Bronchial epithelial cell (primary cell): Measurements from ENCODE around the gene SETD3. TPM values are rescaled to one million over a fixed set of nuclear protein-coding genes. Genes with fewer than 3 reads are reported as not detected.

Experiments used
- DNase-seq: peaks from one replicate; pipeline ENCODE4 v3.0.0-alpha.2; 2010; ENCODE audit warnings: low read depth
- FAIRE-seq: peaks from 2 replicates; lab custom pipeline; 2011; peaks lifted over from hg19 to GRCh38; lab: Jason Lieb, UNC
- H3K27me3 ChIP-seq: 2 replicates; pipeline ENCODE4 v1.5.1; 2011; ENCODE audit warnings: low read length; ENCODE audit not compliant: control insufficient read depth, insufficient read depth
- H3K36me3 ChIP-seq: 2 replicates; pipeline ENCODE4 v1.5.1; 2011; ENCODE audit warnings: low read length; ENCODE audit not compliant: control insufficient read depth, insufficient read depth
- H3K4me3 ChIP-seq: 2 replicates; pipeline ENCODE4 v1.5.1; 2011; ENCODE audit warnings: mild to moderate bottlenecking, low read depth, low read length, control low read depth
- CTCF ChIP-seq: IDR thresholded peaks from 2 replicates; pipeline ENCODE4 v1.5.1; 2011; ENCODE audit warnings: mild to moderate bottlenecking, moderate library complexity, low read length, control low read depth, inconsistent platforms; ENCODE audit not compliant: insufficient read depth, severe bottlenecking
- total RNA-seq: library from RNA; depleted of rRNA; stranded (reverse); fragments of >200 nt; gene quantifications from 2 replicates; pipeline ENCODE4 v1.2.1, GENCODE V29; 2014

Gene SETD3
- 54.9 and 66.6 TPM in 2 replicates for total RNA-seq

GRCh38 chr14:99479906-99480869 lies at the start of gene SETD3:
TSS of gene SETD3 (minus strand) at chr14:99480859. CDS start at chr14:99465805, 15,054 bp downstream.
- FAIRE-seq (no peak), DNase-seq (peak; percentile 45)
- peak within 1 kb of the TSS; percentile 86 for H3K4me3 ChIP-seq
- H3K27me3 ChIP-seq: no peaks in the 10 kb centered on the region
- peak; percentile 30 for TF ChIP-seq CTCF
- no peaks in the 10 kb centered on the region for H3K36me3 ChIP-seq

- Histone ChIP-seq H3K36me3 (no peaks in the 10 kb centered on the region), H3K4me3 (no peak overlapping the region), H3K27me3 (no peaks in the 10 kb centered on the region)
- no peak for DNase-seq
- no peak for TF ChIP-seq CTCF
- no peak for FAIRE-seq
Observed at GRCh38 chr14:99529899-99530298, 49.2 kb upstream of the SETD3 start.

- no peak for DNase-seq
- FAIRE-seq: no peak
- no peaks in the 10 kb centered on the region for H3K36me3 ChIP-seq
- H3K4me3 ChIP-seq: no peak overlapping the region
- no peak for TF ChIP-seq CTCF
- no peaks in the 10 kb centered on the region for H3K27me3 ChIP-seq
Observed at GRCh38 chr14:99527427-99528076, 46.9 kb upstream of the SETD3 start.

GRCh38 chr14:99527026-99527425 lies 46.4 kb upstream of the SETD3 start:
- TF ChIP-seq CTCF: no peak
- peaks cover 1% of the 10 kb centered on the region for H3K36me3 ChIP-seq
- DNase-seq (no peak), FAIRE-seq (no peak)
- no peak overlapping the region for H3K4me3 ChIP-seq
- no peaks in the 10 kb centered on the region for H3K27me3 ChIP-seq

- H3K27me3 ChIP-seq: no peaks in the 10 kb centered on the region
- H3K36me3 ChIP-seq: peaks cover 2% of the 10 kb centered on the region
- DNase-seq: no peak
- FAIRE-seq: no peak
- no peak overlapping the region for H3K4me3 ChIP-seq
- no peak for TF ChIP-seq CTCF
Observed at GRCh38 chr14:99525699-99526080, 45.0 kb upstream of the SETD3 start.
